GM18505 (cell line): ENCODE results near the gene KIF26B.

Experiments used
- ATAC-seq: cut with Tn5 transposase; IDR thresholded peaks from one replicate; pipeline ENCODE4 v1.9.1; 2021; ENCODE audit not compliant: unreplicated experiment
- POLR2A ChIP-seq: IDR thresholded peaks from 4 replicates; pipeline ENCODE4 v1.6.1; 2011; ENCODE audit warnings: borderline replicate concordance; ENCODE audit not compliant: insufficient read depth, insufficient read length; ENCODE audit errors: extremely low read depth

KIF26B gene

GRCh38 chr1:245467804-245468203 is 313.0 kb downstream of the KIF26B start:
- no peak for TF ChIP-seq POLR2A
- no peak for ATAC-seq

GRCh38 chr1:245469006-245469405 is 314.2 kb downstream of the KIF26B start:
- ATAC-seq = no peak
- TF ChIP-seq POLR2A = no peak

- ATAC-seq = no peak
- no peak for TF ChIP-seq POLR2A
Measured at GRCh38 chr1:245469734-245470133, 314.9 kb downstream of the KIF26B start.

- ATAC-seq = no peak
- no peak for TF ChIP-seq POLR2A
Measured at GRCh38 chr1:245475126-245475525, 320.3 kb downstream of the KIF26B start.

GRCh38 chr1:245475961-245476516 is 321.3 kb downstream of the KIF26B start:
- ATAC-seq = no peak
- no peak for TF ChIP-seq POLR2A

- no peak for ATAC-seq
- no peak for TF ChIP-seq POLR2A
Measured at GRCh38 chr1:245477941-245478340, 323.2 kb downstream of the KIF26B start.

GRCh38 chr1:245480393-245481120 is 325.8 kb downstream of the KIF26B start:
- no peak for ATAC-seq
- no peak for TF ChIP-seq POLR2A

- no peak for ATAC-seq
- TF ChIP-seq POLR2A = no peak
Measured at GRCh38 chr1:245481261-245481660, 326.5 kb downstream of the KIF26B start.

GRCh38 chr1:245483247-245483646 is 328.5 kb downstream of the KIF26B start:
- no peak for ATAC-seq
- no peak for TF ChIP-seq POLR2A

GRCh38 chr1:245484176-245484575 is 329.4 kb downstream of the KIF26B start:
- ATAC-seq = no peak
- TF ChIP-seq POLR2A = no peak

- no peak for ATAC-seq
- TF ChIP-seq POLR2A = no peak
Measured at GRCh38 chr1:245485996-245486395, 331.2 kb downstream of the KIF26B start.

- ATAC-seq = no peak
- TF ChIP-seq POLR2A = no peak
Measured at GRCh38 chr1:245486775-245487470, 332.1 kb downstream of the KIF26B start.

GRCh38 chr1:245488346-245489129 is 333.8 kb downstream of the KIF26B start:
- ATAC-seq = no peak
- TF ChIP-seq POLR2A = no peak
